GM19324 (cell line): ENCODE data around the gene SDHC.
"Not testable (repeated sequence)": the region's sequence is repeated elsewhere in the genome, so short reads cannot be mapped to it uniquely, and the experiment has no call there.

Experiments
- ATAC-seq: cut with Tn5 transposase; IDR thresholded peaks from one replicate; pipeline ENCODE4 v1.9.1; 2021; ENCODE audit warnings: mild to moderate bottlenecking, moderate library complexity; ENCODE audit not compliant: unreplicated experiment, low FRiP score

SDHC gene

GRCh38 chr1:161307892-161308638, 6.1 kb upstream of the SDHC start:
- ATAC-seq = no peak

- no peak for ATAC-seq
Observed at GRCh38 chr1:161309868-161310267, 4.3 kb upstream of the SDHC start, which contains the start of gene MPZ. MPZ (minus strand) TSS chr1:161309968; CDS start chr1:161309905, 63 bp downstream.

GRCh38 chr1:161311595-161312181, 2.5 kb upstream of the SDHC start:
- ATAC-seq = no peak

- ATAC-seq = no peak
Observed at GRCh38 chr1:161313554-161314200, 504 bp upstream of the SDHC start.

- ATAC-seq = not testable (repeated sequence)
Observed at GRCh38 chr1:161315841-161316674, 1.9 kb downstream of the SDHC start.

GRCh38 chr1:161324020-161324419, 9.8 kb downstream of the SDHC start:
- ATAC-seq = no peak

GRCh38 chr1:161330346-161330745, 16.2 kb downstream of the SDHC start:
- ATAC-seq = no peak

- no peak for ATAC-seq
Observed at GRCh38 chr1:161333166-161333565, 19.0 kb downstream of the SDHC start.

GRCh38 chr1:161335796-161336195, 21.6 kb downstream of the SDHC start:
- no peak for ATAC-seq

- no peak for ATAC-seq
Observed at GRCh38 chr1:161342177-161342576, 28.0 kb downstream of the SDHC start.

- ATAC-seq = no peak
Observed at GRCh38 chr1:161342821-161343220, 28.6 kb downstream of the SDHC start.

GRCh38 chr1:161350671-161351070, 36.5 kb downstream of the SDHC start:
- ATAC-seq = no peak

GRCh38 chr1:161351482-161351881, 37.3 kb downstream of the SDHC start:
- no peak for ATAC-seq

GRCh38 chr1:161357073-161357472, 42.9 kb downstream of the SDHC start:
- ATAC-seq = no peak

GRCh38 chr1:161359291-161359690, 45.1 kb downstream of the SDHC start:
- no peak for ATAC-seq

GRCh38 chr1:161364332-161364731, 50.2 kb downstream of the SDHC start:
- ATAC-seq = no peak

- ATAC-seq = no peak
Observed at GRCh38 chr1:161365207-161365606, 51.0 kb downstream of the SDHC start.

- peak; percentile 91 for ATAC-seq
Observed at GRCh38 chr1:161367684-161368400, 53.7 kb downstream of the SDHC start, which contains the start of gene CFAP126. CFAP126 (minus strand) TSS chr1:161367876; CDS start chr1:161367868, 8 bp downstream.

GRCh38 chr1:161373442-161373841, 59.3 kb downstream of the SDHC start:
- no peak for ATAC-seq

- ATAC-seq = no peak
Observed at GRCh38 chr1:161374373-161374772, 60.2 kb downstream of the SDHC start.
